HG02623 (cell line): ENCODE data around the gene VAV2.
"Not testable (repeated sequence)": the region's sequence is repeated elsewhere in the genome, so short reads cannot be mapped to it uniquely, and the experiment has no call there.

ENCODE experiments used
- ATAC-seq: cut with Tn5 transposase; IDR thresholded peaks from one replicate; pipeline ENCODE4 v1.9.1; 2021; ENCODE audit warnings: moderate library complexity; ENCODE audit not compliant: unreplicated experiment

Gene VAV2

GRCh38 chr9:133778336-133779013 is 213.6 kb downstream of the VAV2 start:
- no peak for ATAC-seq

GRCh38 chr9:133777871-133778270 is 214.3 kb downstream of the VAV2 start:
- no peak for ATAC-seq

- no peak for ATAC-seq
These were observed 214.9 kb downstream of the VAV2 start for GRCh38 chr9:133777068-133777791.

- no peak for ATAC-seq
These were observed 215.9 kb downstream of the VAV2 start for GRCh38 chr9:133775951-133776905.

- ATAC-seq, result no peak
These were observed 216.8 kb downstream of the VAV2 start for GRCh38 chr9:133775291-133775690.

- ATAC-seq, result no peak
These were observed 217.3 kb downstream of the VAV2 start for GRCh38 chr9:133774799-133775198.

GRCh38 chr9:133773889-133774655 is 218.1 kb downstream of the VAV2 start:
- no peak for ATAC-seq

GRCh38 chr9:133772581-133772980 is 219.5 kb downstream of the VAV2 start:
- ATAC-seq, result no peak

GRCh38 chr9:133771486-133772482 is 220.3 kb downstream of the VAV2 start:
- no peak for ATAC-seq

- ATAC-seq, result no peak
These were observed 221.9 kb downstream of the VAV2 start for GRCh38 chr9:133770076-133770777.

- no peak for ATAC-seq
These were observed 222.5 kb downstream of the VAV2 start for GRCh38 chr9:133769511-133770075.

GRCh38 chr9:133768859-133769510 is 223.1 kb downstream of the VAV2 start:
- no peak for ATAC-seq

GRCh38 chr9:133768371-133768858 is 223.7 kb downstream of the VAV2 start:
- no peak for ATAC-seq

GRCh38 chr9:133767625-133768024 is 224.5 kb downstream of the VAV2 start:
- ATAC-seq, result no peak

GRCh38 chr9:133767008-133767407 is 225.1 kb downstream of the VAV2 start:
- no peak for ATAC-seq

GRCh38 chr9:133766234-133766633 is 225.9 kb downstream of the VAV2 start:
- ATAC-seq, result not testable (repeated sequence)

GRCh38 chr9:133763272-133764183 is 228.6 kb downstream of the VAV2 start:
- no peak for ATAC-seq
